Hematopoietic multipotent progenitor cell (in vitro differentiated cells): ENCODE results near the gene ITGAE. TPM values are rescaled to one million over a fixed set of nuclear protein-coding genes. Genes with fewer than 3 reads are reported as not detected.
"Not testable (repeated sequence)": the region's sequence is repeated elsewhere in the genome, so short reads cannot be mapped to it uniquely, and the experiment has no call there.

Experiments used
- DNase-seq, 3 donors: peaks; one replicate each; pipeline ENCODE4 v3.0.0-alpha.2; 2011 to 2015; ENCODE audit warnings: low read depth in 2 of 3, low spot score in 2 of 3
- total RNA-seq: library from RNA; depleted of rRNA; stranded (reverse); fragments of >200 nt; gene quantifications from one replicate; pipeline ENCODE4 v1.2.3, GENCODE V29; 2012

ITGAE gene
- total RNA-seq, 1 donor: 10.5 TPM

DNA sequence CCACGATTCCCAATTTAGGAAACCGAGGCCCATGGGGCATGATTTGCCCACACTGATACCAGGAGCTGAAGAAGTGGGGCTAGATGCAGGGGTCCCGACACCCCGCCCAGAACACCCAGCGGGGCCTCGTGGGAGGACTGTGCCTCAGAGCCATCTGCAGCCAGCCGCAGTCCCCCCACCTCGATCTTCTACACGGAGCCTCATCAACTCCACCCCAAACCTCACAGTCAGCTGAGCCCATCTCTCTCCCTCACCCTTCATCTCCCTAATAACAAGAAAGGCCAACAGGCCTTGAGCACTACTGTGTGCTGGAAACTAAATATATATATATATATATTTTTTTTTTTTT lies 4.2 kb downstream of the ITGAE start:
- no peak for DNase-seq

GRCh38 chr17:3796110-3796821 lies 4.7 kb downstream of the ITGAE start:
- DNase-seq: peak; percentile 14 to 71 (median 61)

DNA sequence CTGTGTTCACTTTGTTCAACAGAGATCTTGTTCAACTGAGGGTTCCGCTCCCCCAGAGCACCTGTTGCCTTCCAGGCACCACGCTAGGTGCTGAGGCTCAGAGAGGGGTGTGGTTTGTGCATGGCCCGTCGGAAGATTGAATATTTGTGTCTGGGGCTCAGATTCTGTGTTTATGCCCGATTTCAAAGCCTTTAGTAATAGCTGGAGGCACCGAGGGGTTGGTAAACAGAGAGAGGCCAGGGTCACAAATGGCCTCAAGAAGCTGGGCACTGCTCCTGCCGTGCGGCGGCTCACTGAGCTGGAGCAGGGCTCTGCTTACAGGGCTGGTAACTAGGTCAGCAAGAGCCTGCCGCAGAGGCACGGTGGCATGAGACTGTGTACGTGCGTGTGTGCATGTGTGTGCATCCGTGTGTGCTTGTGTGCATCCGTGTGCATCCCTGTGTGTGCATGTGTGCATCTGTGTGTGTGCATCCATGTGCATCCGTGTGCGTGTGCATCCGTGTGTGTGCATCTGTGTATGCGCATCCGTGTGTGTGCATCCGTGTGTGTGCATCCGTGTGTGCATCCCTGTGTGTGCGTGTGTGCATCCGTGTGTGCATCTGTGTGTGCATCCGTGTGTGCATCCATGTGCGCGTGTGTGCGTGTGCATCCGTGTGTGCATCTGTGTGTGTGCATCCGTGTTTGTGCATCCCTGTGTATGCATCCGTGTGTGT lies 5.4 kb downstream of the ITGAE start:
- DNase-seq: no peak

GRCh38 chr17:3794557-3795389 lies 6.2 kb downstream of the ITGAE start:
- DNase-seq: no peak

- not testable (repeated sequence) for DNase-seq
These were observed 6.8 kb downstream of the ITGAE start for GRCh38 chr17:3794152-3794551.

- not testable (repeated sequence) for DNase-seq
These were observed 7.7 kb downstream of the ITGAE start for GRCh38 chr17:3793258-3793657.

- no peak for DNase-seq
These were observed 8.5 kb downstream of the ITGAE start for GRCh38 chr17:3792481-3792880.

DNA sequence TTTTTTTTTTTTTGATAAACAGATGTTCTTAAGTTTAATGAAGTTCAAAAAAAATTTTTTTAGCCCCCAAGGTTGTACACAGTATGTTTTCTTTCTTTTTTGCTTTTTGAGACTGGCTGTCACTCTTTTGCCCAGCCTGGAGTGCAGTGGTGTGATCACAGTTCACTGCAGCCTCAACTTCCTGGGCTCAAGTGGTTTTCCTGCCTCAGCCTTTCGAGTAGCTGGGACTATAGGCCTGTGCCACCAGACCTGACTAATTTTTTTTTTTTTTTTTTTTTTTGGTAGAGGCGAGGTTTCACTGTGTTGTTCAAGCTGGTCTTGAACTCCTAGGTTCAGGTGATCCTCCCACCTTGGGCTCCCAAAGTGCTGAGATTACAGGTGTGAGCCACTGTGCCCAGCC lies 12.8 kb downstream of the ITGAE start:
- DNase-seq: peak in 1 of 3 donors; percentile 46

DNA sequence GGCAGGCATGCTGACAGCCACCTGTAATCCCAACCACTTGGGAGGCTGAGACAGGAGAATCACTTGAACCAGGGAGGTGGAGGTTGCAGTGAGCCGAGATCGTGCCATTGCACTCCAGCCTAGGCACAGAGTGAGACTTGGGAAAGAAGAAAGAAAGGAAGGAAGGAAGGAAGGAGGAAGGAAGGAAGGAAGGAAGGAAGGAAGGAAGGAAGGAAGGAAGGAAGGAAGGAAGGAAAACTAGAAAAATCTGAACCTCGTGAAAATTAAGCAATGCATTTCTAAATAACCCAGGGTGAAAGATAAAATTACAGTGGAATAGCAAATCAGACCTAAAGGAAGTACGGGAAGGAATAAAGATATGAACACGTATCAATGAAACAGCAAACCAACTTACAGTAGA lies 15.7 kb downstream of the ITGAE start:
- DNase-seq: not testable (repeated sequence)

DNA sequence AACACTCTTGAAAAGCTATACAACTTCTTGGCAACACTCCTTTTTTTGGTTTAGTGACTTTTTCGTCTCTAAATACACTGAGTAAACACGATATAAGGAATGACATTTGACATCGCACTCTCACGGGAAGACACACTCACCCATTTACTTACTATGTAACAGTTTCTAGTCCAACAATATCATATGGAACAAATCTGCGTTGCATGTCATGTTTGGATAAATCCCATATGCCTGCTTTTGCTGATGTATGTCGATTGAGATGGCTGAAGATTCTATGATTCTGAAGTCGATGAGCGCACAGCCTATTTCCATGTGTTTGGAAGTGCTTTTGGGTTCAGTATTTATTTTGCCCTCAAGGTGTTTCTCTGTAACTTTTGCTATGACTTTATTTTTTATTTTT lies 18.2 kb downstream of the ITGAE start:
- DNase-seq: no peak

- DNase-seq: no peak
These were observed 20.0 kb downstream of the ITGAE start for GRCh38 chr17:3780986-3781385.

DNA sequence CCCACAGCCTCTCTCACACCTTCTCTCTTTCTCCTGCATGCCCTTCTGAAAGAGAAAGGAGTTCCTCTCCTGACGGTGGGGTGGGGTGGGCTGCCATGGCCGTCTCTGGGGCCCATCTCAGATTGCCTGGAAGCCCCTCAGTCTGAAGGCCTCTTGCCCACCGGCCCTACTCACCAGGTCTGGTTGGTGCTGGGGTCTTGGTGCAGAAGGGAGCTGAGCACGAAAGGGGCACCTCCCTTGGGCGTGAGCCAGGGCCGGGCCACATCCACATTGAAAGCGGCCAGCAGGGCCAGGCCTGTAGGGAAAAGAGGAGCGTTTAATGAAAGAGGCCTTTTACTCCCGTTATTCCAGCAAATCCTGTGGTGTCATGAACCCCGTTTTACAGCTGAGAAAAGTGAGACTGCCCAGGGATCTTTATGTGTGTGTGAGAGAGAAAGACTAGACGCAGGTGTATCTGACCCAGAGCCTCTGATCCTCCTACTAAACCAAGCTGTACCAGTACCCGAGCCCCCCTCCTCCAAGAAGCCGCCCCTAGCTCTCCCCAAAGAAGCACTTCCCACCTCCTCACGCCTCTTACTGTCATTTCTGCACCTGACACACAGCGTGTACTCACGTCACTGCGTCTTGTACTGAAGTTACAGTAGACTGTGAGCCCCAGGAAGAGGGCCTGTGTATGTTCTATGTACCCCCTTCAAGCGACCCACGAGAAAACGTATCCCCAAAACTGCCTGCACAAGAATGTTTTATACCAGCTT lies 23.4 kb downstream of the ITGAE start:
- DNase-seq: no peak

DNA sequence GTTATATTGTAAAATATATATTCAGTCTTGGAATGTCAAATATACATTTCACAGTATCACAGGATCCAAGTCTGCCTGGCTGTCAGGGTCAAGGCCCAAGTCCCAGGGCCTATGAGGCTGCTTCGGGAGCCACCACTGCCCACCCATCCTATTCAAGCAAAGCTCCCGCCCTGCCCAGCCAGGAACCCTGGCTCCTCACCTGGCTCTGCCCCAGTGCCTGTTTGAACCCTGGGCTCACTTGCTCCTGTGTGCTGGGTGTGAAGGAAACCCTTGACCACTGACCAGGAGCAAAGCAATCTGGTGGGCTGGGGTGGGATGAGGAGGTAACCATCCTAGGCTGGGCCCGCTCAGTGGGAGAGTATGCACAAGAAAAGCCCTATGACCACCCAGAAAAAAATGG lies 27.0 kb downstream of the ITGAE start:
- DNase-seq: no peak

DNA sequence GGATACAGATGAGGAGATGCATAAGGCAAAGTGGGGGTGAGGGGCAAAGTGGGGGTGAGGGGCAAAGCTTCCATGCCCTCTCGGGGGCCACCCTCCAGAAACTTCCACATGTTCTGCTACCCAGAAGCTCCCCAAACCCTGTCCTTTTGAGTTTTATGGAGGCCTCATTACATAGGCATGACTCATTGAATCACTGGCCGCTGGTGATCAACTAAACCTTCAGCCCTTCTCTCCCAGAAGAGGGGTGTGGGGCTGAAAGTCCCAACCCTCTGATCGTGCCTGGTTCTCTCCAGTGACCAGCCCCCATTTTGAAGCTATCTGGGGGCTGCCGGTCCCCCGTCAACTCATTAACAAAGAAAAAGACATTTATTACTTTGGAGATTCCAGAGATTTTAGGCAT lies 27.5 kb downstream of the ITGAE start:
- DNase-seq: no peak

- DNase-seq: no peak
These were observed 28.2 kb downstream of the ITGAE start for GRCh38 chr17:3772764-3773163.

DNA sequence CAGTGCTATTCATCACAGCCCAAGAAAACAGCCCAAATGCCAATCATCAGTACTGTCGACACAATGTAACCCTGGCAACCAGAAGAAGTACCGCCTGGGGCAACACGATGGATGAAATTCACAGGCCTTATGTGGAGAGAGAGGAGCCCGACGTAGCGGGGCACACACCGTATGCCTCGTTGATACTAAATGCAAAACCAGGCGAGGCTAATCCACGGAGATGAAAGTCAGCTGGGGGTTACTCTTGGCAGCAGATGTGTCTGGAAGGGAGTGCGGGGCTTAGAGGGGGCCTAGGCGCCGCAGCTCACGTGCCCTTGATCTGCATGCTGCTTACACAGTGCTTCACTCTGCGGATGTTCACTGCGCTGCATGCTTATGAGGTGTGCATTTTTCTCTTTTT lies 29.8 kb downstream of the ITGAE start:
- DNase-seq: no peak

- DNase-seq: peak in 2 of 3 donors; percentile 77 to 91
These were observed 30.5 kb downstream of the ITGAE start for GRCh38 chr17:3770466-3770865.

DNA sequence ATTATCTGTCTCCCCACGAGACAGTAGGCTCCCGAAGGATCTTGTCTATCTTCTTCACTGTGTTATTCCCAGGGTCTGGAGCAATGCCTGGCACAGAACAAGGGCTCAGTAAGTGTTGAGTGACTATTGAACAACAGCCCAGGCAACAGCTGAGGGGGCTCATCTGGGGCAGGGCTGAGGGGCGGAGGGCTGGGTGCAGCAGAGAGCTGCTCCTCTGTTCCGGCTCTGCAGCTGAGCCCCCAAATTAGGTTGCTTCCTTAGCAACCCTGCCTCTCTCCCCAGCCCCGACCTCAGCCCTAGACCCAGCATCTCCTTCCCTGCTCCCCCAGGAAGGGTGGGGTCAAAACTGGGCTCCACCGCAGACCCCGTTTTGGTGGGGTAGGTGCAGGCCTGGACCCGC lies 32.2 kb downstream of the ITGAE start:
- DNase-seq: no peak

DNA sequence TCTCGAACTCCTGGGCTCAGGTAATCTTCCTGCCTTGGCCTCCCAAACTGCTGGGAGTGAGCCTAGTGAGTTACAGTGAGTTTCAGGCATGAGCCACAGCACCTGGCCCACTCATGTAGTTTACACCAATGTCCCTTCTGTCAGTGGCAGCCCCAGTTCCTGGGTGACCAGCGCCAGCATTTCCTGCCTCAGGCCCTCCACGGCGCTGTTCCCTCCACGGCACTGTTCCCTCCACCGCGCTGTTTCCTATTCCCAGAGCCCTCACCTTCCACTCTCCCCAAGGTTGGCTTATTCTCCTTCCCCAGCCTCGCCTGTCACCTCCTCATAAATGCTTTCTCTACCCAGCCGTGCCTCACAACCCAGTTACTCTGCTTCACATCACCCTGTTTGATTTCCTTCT lies 32.6 kb downstream of the ITGAE start:
- DNase-seq: no peak

DNA sequence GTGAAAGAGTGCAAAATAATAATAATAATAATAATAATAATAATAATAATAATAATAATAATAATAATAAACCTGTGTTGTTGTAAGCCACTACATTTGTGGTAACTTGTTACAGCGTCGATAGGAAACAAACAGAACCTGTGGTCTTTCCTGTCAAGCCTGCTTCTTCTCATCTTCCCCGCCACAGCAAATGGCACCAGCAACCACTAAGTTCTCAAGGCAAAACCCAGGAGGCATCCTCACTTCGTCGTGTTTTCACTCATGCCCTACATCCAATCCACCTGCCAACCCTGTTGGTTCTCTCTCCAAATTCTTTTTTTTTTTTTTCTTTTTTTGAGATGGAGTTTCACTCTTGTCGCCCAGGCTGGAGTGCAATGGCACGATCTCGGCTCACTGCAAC lies 34.2 kb downstream of the ITGAE start:
- DNase-seq: no peak

DNA sequence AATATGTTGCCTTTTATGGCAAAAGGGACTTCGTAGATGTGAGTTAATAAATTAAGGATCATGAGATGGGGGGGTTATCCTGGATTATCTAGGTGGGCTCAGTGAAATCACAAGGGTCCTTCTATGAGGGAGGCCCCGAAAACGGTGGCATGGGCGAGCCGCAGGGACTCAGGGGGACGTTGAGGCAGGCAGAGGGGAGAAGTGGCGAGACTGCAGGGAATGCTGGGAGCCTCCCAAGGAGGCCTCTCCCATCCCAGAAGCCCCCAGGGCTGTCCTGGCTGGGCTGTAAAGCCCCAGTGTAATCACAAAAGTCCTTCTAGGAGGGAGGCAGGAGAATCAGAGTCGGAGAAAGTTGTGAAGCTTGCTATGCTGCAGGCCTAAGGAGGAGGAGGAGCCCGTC lies 35.0 kb downstream of the ITGAE start:
- no peak for DNase-seq
